CD14-positive monocyte (primary cell): Measurements from ENCODE around the gene USP31. TPM values are rescaled to one million over a fixed set of nuclear protein-coding genes. Genes with fewer than 3 reads are reported as not detected.

Experiments used
- DNase-seq, 3 donors: peaks; one replicate each; pipeline ENCODE4 v3.0.0-alpha.2; 2011 to 2022
- H2AFZ ChIP-seq: 2 replicates; pipeline ENCODE4 v1.6.0; 2012; ENCODE audit warnings: mild to moderate bottlenecking, low read depth, low read length, inconsistent platforms; ENCODE audit not compliant: insufficient read depth, poor library complexity, severe bottlenecking
- H3K27ac ChIP-seq, 2 donors: 1 replicate in 1 of 2; 2 replicates in 1 of 2; pipeline ENCODE4 v1.5.1; 2012 to 2013; ENCODE audit warnings: low read length in 2 of 2, control low read depth in 1 of 2, inconsistent platforms in 1 of 2, low read depth in 1 of 2, mild to moderate bottlenecking in 1 of 2
- H3K27me3 ChIP-seq, 2 donors: one replicate each; pipeline versions ENCODE4 v1.6.0 to v1.6.1; 2011 to 2013; ENCODE audit warnings: low read length in 2 of 2; ENCODE audit not compliant: control insufficient read depth in 2 of 2, insufficient read depth in 2 of 2
- H3K36me3 ChIP-seq, 2 donors: replicated peaks in 1 of 2; 1 replicate in 1 of 2; 2 replicates in 1 of 2; pipeline versions ENCODE4 v1.5.1 to v1.6.1; 2012 to 2013; ENCODE audit warnings: low read length in 2 of 2, control low read depth in 1 of 2, inconsistent platforms in 1 of 2, mild to moderate bottlenecking in 1 of 2; ENCODE audit not compliant: insufficient read depth in 2 of 2, control insufficient read depth in 1 of 2
- H3K4me1 ChIP-seq, 2 donors: 1 replicate in 1 of 2; 2 replicates in 1 of 2; pipeline versions ENCODE4 v1.5.1 to v1.6.1; 2012 to 2013; ENCODE audit warnings: low read length in 2 of 2, control low read depth in 1 of 2, inconsistent platforms in 1 of 2, mild to moderate bottlenecking in 1 of 2, moderate library complexity in 1 of 2; ENCODE audit not compliant: insufficient read depth in 2 of 2, control insufficient read depth in 1 of 2
- H3K4me2 ChIP-seq: replicated peaks from 2 replicates; pipeline ENCODE3; 2012; ENCODE audit warnings: low read length, moderate library complexity, mild to moderate bottlenecking; ENCODE audit not compliant: poor library complexity, severe bottlenecking; ENCODE audit errors: extremely low read depth
- H3K4me3 ChIP-seq, 3 experiments: fragments of 200-600 bp in 1 of 3; sonication (generic) in 1 of 3; replicated peaks in 1 of 3; 1 replicate in 2 of 3; 2 replicates in 1 of 3; pipeline ENCODE4 v1.5.1; 2011 to 2013; ENCODE audit warnings: low read length in 3 of 3, mild to moderate bottlenecking in 3 of 3, control low read depth in 2 of 3, low read depth in 2 of 3, inconsistent platforms in 1 of 3, moderate library complexity in 1 of 3
- H3K79me2 ChIP-seq: 2 replicates; pipeline ENCODE4 v1.6.0; 2012; ENCODE audit warnings: mild to moderate bottlenecking, control low read depth, inconsistent platforms, low read length, moderate library complexity; ENCODE audit not compliant: insufficient read depth
- H3K9ac ChIP-seq: 2 replicates; pipeline ENCODE4 v1.6.0; 2017; ENCODE audit warnings: low read length, mild to moderate bottlenecking; ENCODE audit not compliant: insufficient read depth, poor library complexity, severe bottlenecking
- H3K9me3 ChIP-seq, 2 donors: replicated peaks in 1 of 2; 1 replicate in 1 of 2; 2 replicates in 1 of 2; pipeline versions ENCODE4 v1.5.1 to v1.6.1; 2012 to 2013; ENCODE audit warnings: low read length in 2 of 2, control low read depth in 1 of 2; ENCODE audit not compliant: control insufficient read depth in 1 of 2, insufficient read depth in 1 of 2
- H4K20me1 ChIP-seq: 2 replicates; pipeline ENCODE4 v1.6.0; 2012; ENCODE audit warnings: mild to moderate bottlenecking, low read length, control low read depth, moderate library complexity; ENCODE audit not compliant: insufficient read depth
- H3K27ac Mint-ChIP-seq, 7 donors: one replicate each; pipeline ENCODE4 v1.8.0; 2020; ENCODE audit warnings: mild to moderate bottlenecking in 7 of 7, mixed read lengths in 7 of 7, moderate library complexity in 6 of 7, inconsistent platforms in 2 of 7
- H3K27me3 Mint-ChIP-seq, 3 donors: one replicate each; pipeline ENCODE4 v1.8.0; 2021 to 2022; ENCODE audit warnings: low read depth in 3 of 3, mild to moderate bottlenecking in 3 of 3, mixed read lengths in 3 of 3, moderate library complexity in 3 of 3, inconsistent platforms in 1 of 3
- H3K36me3 Mint-ChIP-seq, 2 donors: one replicate each; pipeline ENCODE4 v1.8.0; 2020; ENCODE audit warnings: mixed read lengths in 2 of 2, inconsistent platforms in 1 of 2, mild to moderate bottlenecking in 1 of 2
- H3K4me1 Mint-ChIP-seq: one replicate; pipeline ENCODE4 v1.8.0; 2020; ENCODE audit warnings: mild to moderate bottlenecking, mixed read lengths
- H3K4me3 Mint-ChIP-seq, 2 donors: one replicate each; pipeline ENCODE4 v1.8.0; 2020; ENCODE audit warnings: mild to moderate bottlenecking in 2 of 2, mixed read lengths in 2 of 2, moderate library complexity in 1 of 2
- H3K9me3 Mint-ChIP-seq, 7 donors: one replicate each; pipeline ENCODE4 v1.8.0; 2020 to 2022; ENCODE audit warnings: mixed read lengths in 7 of 7, mild to moderate bottlenecking in 6 of 7, moderate library complexity in 6 of 7, inconsistent platforms in 2 of 7
- WGBS: methylation state at CpG from one replicate; pipeline ENCODE4 v1.1.5; 2013; ENCODE audit warnings: missing lambda C conversion rate; ENCODE audit not compliant: insufficient coverage; 5-methylcytosine and 5-hydroxymethylcytosine counted together
- intact Hi-C, 2 donors: fragments of 100-400 bp; cut with micrococcal nuclease; formaldehyde crosslinking; loops; one replicate each; pipeline versions ENCODE4 v1.15.0 to v1.15.1; 2023
- polyA plus RNA-seq, 3 donors: library from polyadenylated mRNA; depleted of rRNA in 1 of 3; unstranded in 2 of 3; stranded (reverse) in 1 of 3; fragments of 300-500 nt in 2 of 3; fragments of >200 nt in 1 of 3; fragmentation: Illumina TruSeq in 2 of 3; gene quantifications; 1 replicate in 2 of 3; 2 replicates in 1 of 3; pipeline ENCODE4 v1.2.3, GENCODE V29; 2012 to 2021
- TF ChIP-seq, protein P1 (sequence below): fragments of 200-600 bp; IDR thresholded peaks from one replicate; pipeline ENCODE4 v1.8.0; 2022; ENCODE audit warnings: antibody characterized with exemption, mild to moderate bottlenecking

USP31 gene
- polyA plus RNA-seq, 3 donors = 0.15 to 4.1 (median 0.36) TPM

DNA sequence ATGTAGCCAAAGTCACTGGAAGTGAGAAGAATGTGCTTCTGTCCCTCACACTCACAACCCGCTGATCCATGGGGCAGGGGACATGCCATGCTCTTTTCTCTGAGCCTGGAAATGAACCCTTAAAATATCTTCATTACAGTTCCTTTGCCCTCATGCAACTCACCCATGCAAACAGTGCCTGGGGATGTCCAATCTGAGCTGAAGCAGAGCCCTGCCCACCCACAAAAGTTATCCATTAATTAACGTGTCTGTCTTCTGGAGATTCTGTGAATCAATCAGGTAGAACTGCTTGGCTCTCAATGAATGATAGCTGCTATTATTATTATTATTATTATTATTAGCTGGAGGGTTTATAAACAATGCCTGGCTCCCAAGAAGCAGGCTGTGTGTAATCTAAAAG lies 133.7 kb downstream of the USP31 start:
- DNase-seq = no peak
- no peaks in the 10 kb centered on the region for H3K36me3 ChIP-seq
- H3K27me3 Mint-ChIP-seq = peaks cover 0 to 6% (median 5%) of the 10 kb centered on the region in 3 donors
- no peak overlapping the region for H3K4me2 ChIP-seq
- no peak overlapping the region for H3K27ac ChIP-seq
- TF ChIP-seq, protein P1, sequence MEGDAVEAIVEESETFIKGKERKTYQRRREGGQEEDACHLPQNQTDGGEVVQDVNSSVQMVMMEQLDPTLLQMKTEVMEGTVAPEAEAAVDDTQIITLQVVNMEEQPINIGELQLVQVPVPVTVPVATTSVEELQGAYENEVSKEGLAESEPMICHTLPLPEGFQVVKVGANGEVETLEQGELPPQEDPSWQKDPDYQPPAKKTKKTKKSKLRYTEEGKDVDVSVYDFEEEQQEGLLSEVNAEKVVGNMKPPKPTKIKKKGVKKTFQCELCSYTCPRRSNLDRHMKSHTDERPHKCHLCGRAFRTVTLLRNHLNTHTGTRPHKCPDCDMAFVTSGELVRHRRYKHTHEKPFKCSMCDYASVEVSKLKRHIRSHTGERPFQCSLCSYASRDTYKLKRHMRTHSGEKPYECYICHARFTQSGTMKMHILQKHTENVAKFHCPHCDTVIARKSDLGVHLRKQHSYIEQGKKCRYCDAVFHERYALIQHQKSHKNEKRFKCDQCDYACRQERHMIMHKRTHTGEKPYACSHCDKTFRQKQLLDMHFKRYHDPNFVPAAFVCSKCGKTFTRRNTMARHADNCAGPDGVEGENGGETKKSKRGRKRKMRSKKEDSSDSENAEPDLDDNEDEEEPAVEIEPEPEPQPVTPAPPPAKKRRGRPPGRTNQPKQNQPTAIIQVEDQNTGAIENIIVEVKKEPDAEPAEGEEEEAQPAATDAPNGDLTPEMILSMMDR = no peak
- no peak overlapping the region for H2AFZ ChIP-seq
- intact Hi-C loops = no loop called here
- no peak overlapping the region for H3K9ac ChIP-seq
- no peak overlapping the region for H3K4me3 ChIP-seq
- H3K27me3 ChIP-seq = no peaks in the 10 kb centered on the region
- WGBS = 83% methylated on average over 1 of the region's 2 CpGs
- H3K9me3 Mint-ChIP-seq = peaks cover 0 to 8% (median 7%) of the 10 kb centered on the region in 7 donors
- peaks cover 4% of the 10 kb centered on the region for H3K4me1 Mint-ChIP-seq
- H3K4me3 Mint-ChIP-seq = no peak overlapping the region
- no peaks in the 10 kb centered on the region for H3K4me1 ChIP-seq
- no peaks in the 10 kb centered on the region for H3K79me2 ChIP-seq
- H3K9me3 ChIP-seq = no peaks in the 10 kb centered on the region
- no peaks in the 10 kb centered on the region for H3K36me3 Mint-ChIP-seq
- no peaks in the 10 kb centered on the region for H4K20me1 ChIP-seq
- H3K27ac Mint-ChIP-seq = no peak overlapping the region

DNA sequence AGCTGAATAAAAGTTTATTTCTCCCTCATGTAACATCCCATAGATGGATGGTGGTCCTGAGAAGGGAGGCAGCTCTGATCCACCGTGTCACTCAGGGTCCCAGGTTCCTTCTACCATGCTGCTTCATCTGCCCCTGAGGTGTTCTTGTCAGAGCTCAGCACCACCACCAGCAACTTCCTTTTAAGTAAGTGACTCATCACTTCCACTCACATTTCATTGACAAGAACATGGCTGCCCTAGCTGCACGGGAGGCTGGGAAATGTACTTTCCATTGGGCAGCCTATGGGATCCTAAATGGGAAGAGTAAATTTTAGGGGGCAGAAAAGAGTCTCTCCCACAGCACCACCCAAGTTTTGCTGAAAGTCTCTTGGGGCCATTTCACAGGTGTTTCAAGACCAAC lies 134.7 kb downstream of the USP31 start:
- WGBS = no CpG with 5 or more reads among the region's 2 CpGs
- intact Hi-C loops = no loop called here
- no peak overlapping the region for H3K27ac Mint-ChIP-seq

More for the DNA sequence above, 134.7 kb downstream of the USP31 start:
- Histone ChIP-seq H3K36me3 (no peaks in the 10 kb centered on the region), H3K4me1 (no peaks in the 10 kb centered on the region), H3K4me2 (no peak overlapping the region), H3K79me2 (no peaks in the 10 kb centered on the region), H4K20me1 (no peaks in the 10 kb centered on the region), H3K9me3 (no peaks in the 10 kb centered on the region), H3K9ac (no peak overlapping the region), H3K27me3 (no peaks in the 10 kb centered on the region), H3K4me3 (no peak overlapping the region), H2AFZ (peak overlapping the region; percentile 13), H3K27ac (no peak overlapping the region)
- Mint-ChIP-seq H3K4me3 (no peak overlapping the region), H3K27me3 (peaks cover 0 to 9% (median 5%) of the 10 kb centered on the region in 3 donors), H3K4me1 (peaks cover 4% of the 10 kb centered on the region), H3K9me3 (peaks cover 0 to 7% (median 3%) of the 10 kb centered on the region in 7 donors), H3K36me3 (no peaks in the 10 kb centered on the region)
- TF ChIP-seq, protein P1 = no peak
- DNase-seq = peak in 1 of 3 donors; percentile 9

Other genes starting within 250 kb of the USP31 start
- not detected for gene SCNN1G, start 33.3 kb upstream of the USP31 start, polyA plus RNA-seq
- not detected for gene SCNN1B, start 152.8 kb upstream of the USP31 start, polyA plus RNA-seq